ENCODE data around the gene TSPAN17. TPM values are rescaled to one million over a fixed set of nuclear protein-coding genes. Genes with fewer than 3 reads are reported as not detected.

Gene TSPAN17
- total RNA-seq, 4 donors from 2014 or later = 12.1 to 24.1 (median 15.6) TPM

GRCh38 chr5:176619569-176620332 is 27.5 kb upstream of the TSPAN17 start:
- TF ChIP-seq POLR2A (IDR thresholded peaks at IDR 0.05) = no peak
- TF ChIP-seq, protein P1, sequence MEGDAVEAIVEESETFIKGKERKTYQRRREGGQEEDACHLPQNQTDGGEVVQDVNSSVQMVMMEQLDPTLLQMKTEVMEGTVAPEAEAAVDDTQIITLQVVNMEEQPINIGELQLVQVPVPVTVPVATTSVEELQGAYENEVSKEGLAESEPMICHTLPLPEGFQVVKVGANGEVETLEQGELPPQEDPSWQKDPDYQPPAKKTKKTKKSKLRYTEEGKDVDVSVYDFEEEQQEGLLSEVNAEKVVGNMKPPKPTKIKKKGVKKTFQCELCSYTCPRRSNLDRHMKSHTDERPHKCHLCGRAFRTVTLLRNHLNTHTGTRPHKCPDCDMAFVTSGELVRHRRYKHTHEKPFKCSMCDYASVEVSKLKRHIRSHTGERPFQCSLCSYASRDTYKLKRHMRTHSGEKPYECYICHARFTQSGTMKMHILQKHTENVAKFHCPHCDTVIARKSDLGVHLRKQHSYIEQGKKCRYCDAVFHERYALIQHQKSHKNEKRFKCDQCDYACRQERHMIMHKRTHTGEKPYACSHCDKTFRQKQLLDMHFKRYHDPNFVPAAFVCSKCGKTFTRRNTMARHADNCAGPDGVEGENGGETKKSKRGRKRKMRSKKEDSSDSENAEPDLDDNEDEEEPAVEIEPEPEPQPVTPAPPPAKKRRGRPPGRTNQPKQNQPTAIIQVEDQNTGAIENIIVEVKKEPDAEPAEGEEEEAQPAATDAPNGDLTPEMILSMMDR (IDR thresholded peaks at IDR 0.05) = no peak
- no peak for DNase-seq (ENCODE audit: low spot score in 2 of 2)
- intact Hi-C loops (cut with DNase I; ENCODE audit: low total_unique reads) = no loop called here
- WGBS, 2 donors = 5 to 11% methylated on average over 35 of the region's 59 CpGs
- no peak overlapping the region for H3K4me3 ChIP-seq (ENCODE audit: low read depth, poor library complexity, severe bottlenecking)

- WGBS, 2 donors = 5 to 10% methylated on average over 32 of the region's 32 CpGs
- intact Hi-C loops (cut with DNase I; ENCODE audit: low total_unique reads) = no loop called here
- no peak for DNase-seq (ENCODE audit: low spot score in 2 of 2)
- TF ChIP-seq POLR2A (IDR thresholded peaks at IDR 0.05) = no peak
- TF ChIP-seq, protein P1 (IDR thresholded peaks at IDR 0.05) = no peak
- no peak overlapping the region for H3K4me3 ChIP-seq (ENCODE audit: low read depth, poor library complexity, severe bottlenecking)
Observed at GRCh38 chr5:176620333-176620981, 26.8 kb upstream of the TSPAN17 start.

GRCh38 chr5:176621661-176622079 is 25.6 kb upstream of the TSPAN17 start:
- no peak overlapping the region for H3K4me3 ChIP-seq (ENCODE audit: low read depth, poor library complexity, severe bottlenecking)
- WGBS, 2 donors = 54 to 57% methylated on average over 8 to 13 of the region's 13 CpGs
- DNase-seq (ENCODE audit: low spot score in 2 of 2) = no peak
- TF ChIP-seq POLR2A (IDR thresholded peaks at IDR 0.05) = no peak
- TF ChIP-seq, protein P1 (IDR thresholded peaks at IDR 0.05) = no peak
- intact Hi-C loops (cut with DNase I; ENCODE audit: low total_unique reads) = no loop called here

DNA sequence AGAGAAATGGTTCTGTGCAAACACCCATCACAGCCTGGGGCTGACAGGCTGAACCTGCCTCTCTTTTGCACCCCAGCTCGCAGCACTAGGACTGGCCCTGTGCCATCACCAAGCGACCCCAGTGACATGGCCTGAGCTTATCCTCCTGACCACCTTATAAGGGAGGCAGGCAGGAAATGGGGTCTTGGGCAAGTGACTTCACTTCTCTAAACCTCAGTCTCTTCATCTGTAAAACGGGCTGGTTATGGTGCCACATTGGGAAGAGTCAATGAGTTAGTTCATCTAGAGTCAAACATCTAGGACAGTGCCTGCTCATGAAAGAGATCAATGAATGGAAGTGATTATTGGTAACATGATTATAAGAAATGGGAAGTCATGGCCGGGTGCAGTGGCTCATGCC is 23.1 kb upstream of the TSPAN17 start:
- TF ChIP-seq, protein P1 (IDR thresholded peaks at IDR 0.05) = no peak
- no peak overlapping the region for H3K4me3 ChIP-seq (ENCODE audit: low read depth, poor library complexity, severe bottlenecking)
- intact Hi-C loops (cut with DNase I; ENCODE audit: low total_unique reads) = no loop called here
- no peak for DNase-seq (ENCODE audit: low spot score in 2 of 2)
- 72 to 76% methylated on average over 4 of the region's 4 CpGs for WGBS, 2 donors

DNA sequence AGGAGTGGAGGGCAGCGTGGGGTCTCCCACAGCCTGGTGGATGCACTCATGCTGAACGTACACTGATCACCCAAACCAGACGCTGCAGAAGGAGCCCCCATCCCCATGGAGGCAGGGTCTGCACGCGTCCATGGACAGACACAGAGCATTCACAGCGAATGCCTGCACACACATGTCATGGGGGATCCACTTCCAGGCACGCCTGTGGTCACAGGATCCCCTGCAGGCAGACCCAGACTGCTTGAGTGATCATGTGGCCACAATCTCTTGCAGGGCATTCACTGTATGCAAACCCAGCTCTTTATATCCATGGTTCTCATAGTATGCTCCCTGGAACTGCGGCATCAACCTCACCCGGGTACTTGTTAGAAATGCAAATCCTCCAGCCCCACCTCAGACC is 22.3 kb upstream of the TSPAN17 start:
- DNase-seq (ENCODE audit: low spot score in 2 of 2) = no peak
- intact Hi-C loops (cut with DNase I; ENCODE audit: low total_unique reads) = no loop called here
- H3K4me3 ChIP-seq (ENCODE audit: low read depth, poor library complexity, severe bottlenecking) = no peak overlapping the region
- 56 to 68% methylated on average over 6 to 9 of the region's 9 CpGs for WGBS, 2 donors
- TF ChIP-seq POLR2A (IDR thresholded peaks at IDR 0.05) = no peak
- TF ChIP-seq, protein P1 (IDR thresholded peaks at IDR 0.05) = no peak

Measured in lower leg skin (tissue), 4 donors.